ENCODE measurements around the gene SMAD2.
"Not testable (repeated sequence)": the region's sequence is repeated elsewhere in the genome, so short reads cannot be mapped to it uniquely, and the experiment has no call there.

The SMAD2 gene

DNA sequence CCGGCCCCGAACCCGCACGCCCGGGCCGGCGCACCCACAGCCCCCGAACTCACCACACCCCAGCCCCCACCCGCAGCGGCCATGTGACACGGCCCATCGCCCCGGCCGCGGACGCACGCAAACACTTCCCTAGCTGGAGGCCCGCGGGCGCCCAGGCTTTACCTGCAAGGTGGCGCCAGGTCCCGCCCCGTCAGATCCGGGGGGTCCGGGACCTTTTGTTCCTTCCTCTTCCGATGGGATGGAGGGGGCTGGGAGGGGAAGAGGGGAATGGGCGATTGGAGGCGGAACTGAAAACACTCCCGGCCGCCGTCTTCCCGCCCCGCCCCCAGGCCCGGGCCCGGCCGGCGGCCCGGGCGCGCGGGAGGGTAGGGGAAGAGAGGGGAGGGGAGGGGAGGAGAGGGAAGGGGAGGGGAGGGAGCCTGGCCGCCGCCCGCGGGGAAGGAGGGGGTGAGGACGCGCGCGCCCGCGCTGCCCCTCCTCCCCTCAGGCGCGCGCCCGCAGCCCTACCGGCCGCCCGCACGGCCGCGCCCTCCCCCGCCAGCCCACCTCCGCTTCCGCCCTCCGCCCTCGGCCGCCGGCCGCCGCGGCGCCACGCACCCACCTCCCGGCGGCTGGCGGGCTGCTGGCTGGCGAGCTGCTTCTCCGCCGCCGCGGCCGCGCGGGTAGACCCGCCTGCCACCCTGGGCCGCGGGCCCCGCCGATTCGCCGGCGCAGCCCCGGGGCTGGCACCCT is at the start of gene SMAD2:
TSS of gene SMAD2 (minus strand) at position 461 of the 732 bp plus-strand sequence. CDS start 33,903 bp downstream, outside the sequence.
- DNase-seq = peak; percentile 82

DNA sequence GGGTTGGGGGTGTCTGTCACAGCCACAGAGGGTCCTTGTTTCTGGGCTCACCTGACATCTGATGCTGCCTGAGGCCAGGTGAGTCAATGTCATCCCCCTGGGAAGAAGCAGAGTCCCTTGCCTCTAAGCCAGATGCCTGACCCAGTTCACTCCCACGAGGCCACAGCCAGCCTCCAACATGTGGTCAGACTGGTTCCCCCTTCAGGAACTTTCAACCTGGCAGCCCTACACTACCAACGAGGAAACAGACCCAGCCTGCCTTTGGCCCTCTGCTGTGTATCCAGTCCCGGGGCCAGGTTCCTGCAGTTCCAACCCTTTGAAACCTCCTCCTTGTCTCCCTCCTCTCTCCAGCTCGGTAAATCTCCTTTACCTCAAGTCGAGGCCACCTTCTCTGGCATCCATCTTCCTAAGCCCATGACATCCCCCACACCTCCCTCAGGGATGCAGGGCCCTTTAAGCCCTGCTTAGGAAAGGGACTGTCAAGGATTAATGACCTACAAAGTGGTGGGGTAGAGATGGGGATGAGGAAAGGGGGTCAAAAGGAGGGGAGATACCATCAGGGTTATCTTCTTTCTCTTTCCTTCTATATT is 49.2 kb upstream of the SMAD2 start:
- no peak for DNase-seq

DNA sequence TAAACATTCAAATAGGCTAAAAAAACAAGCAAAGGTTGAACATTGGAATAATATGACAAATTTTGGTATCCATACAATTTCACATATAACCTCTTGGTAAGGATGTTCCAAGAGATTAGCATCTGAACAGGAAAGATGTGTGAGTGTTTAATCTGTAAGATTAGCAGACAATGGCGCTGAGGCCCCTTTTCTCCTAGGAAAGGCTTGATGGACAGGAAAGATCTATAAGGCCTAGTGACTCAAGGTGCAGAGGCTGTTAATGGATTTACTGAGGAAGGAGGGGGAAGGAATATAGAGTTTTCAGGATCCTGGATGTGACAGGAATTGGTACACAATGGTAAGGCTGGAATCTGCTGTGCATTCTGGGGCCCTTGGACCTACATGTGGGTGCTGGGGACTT is 48.1 kb upstream of the SMAD2 start:
- DNase-seq = no peak

DNA sequence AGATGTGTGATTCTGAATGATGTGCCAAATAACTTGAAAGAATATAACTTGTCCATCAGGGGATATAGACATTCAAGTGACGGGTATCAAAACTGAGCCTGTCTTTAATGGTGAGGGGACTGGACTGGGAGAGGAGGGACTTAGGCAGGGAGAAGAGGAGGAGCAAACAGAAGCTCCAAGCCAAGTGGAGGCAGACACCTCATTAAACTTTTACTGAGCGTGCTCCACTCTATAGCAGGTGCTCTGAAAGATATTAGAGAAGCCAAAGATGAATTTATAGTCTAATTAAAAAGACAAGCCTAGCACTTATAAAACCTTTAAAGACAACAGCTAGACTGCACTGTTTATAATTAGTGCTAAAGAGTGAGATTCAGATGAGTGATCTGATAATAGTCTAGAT is 47.7 kb upstream of the SMAD2 start:
- DNase-seq = no peak

DNA sequence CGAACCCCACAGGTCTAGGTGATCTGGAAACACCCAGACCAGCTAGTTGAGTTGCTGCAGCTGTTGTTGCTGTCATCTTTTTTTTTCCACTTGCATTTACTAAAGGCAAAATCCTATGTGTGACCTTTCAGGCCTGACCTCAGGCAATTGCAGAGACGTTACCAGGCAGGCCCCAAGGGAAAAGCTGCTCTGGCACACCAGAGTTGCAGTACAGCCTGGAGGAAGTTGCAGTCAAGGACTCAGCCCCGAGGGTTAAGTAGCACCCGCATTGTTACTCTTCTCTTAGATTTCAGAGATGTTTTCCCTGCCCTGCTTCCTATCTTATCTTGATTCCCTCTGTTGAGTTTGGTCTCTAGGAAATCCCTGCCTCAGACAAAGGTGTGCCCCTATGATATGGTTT is 45.2 kb upstream of the SMAD2 start:
- no peak for DNase-seq

DNA sequence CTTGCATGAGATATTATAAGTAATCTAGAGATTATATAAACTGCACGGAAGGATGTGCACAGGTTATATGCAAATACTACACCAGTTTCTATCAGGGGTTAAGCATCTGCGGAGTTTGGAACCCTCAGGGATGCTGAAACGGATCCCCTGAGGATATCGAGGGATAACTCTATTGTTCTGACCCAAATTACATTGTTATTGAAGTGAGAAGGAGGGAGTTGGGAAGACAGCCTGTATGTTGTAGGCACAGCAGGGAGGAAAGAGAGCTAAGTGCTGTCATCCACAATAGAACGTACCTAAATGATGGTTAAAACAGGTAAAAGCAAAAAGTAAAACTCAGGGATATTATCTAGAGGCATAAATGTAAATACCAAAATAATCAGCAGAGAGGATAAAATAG is 44.6 kb upstream of the SMAD2 start:
- no peak for DNase-seq

DNA sequence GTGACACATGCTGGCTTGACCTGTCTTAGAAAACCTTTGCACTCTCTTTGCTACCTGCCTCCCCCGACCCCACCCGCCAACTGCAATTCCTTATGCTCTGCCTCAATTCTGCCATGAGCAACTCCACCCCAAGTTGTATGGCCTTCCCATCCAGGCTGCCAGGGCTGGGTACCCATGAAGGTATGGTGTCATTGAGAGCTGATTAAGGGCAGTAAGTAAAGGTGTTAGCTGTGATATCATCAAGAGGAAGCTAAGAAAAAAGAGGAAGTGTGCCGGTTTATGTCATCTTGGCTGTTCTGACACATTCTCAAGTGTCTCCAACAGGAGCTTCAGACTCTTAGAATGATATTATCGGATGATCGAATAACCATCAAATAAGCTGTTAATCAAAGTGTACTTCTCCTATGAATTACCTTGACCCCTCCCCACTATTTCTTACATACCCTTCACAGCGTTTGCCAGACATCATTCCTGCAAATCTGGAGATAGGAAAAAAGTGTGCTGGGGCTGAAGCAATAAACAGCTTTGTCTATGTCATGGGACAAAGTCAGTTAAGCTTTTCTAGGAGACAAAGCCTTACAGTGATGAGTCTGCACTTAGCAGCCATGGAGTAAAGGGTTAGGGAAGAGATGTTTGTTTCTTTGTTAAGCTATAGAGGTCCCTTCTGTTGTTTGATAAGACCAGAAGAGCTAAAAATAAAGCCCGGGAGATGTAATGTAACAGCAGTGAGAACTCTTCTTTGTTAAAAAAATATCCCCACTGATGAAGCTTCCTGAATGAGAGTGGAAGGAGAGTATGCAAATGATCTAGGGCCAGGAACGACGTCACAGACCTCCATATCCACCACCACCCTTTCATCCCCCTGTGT is 40.4 kb upstream of the SMAD2 start:
- no peak for DNase-seq

DNA sequence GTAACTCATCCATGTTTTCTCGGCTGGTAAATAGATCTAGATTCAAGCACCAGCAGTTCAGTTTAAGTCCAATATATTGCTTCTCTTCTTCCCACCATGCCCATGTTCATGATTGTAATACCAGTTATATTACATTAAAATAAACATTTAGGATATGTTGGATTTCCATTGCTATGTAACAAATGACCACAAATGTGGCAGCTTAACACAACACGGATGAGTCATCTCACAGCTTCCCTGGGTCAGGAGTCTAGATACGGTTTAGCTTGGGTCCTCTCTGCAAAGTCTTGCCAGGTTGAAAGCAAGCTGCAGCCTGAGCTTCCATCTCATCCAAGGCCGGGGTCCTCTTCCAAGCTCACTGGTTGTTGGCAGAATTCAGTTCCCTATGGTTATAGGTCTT is 39.4 kb upstream of the SMAD2 start:
- no peak for DNase-seq

DNA sequence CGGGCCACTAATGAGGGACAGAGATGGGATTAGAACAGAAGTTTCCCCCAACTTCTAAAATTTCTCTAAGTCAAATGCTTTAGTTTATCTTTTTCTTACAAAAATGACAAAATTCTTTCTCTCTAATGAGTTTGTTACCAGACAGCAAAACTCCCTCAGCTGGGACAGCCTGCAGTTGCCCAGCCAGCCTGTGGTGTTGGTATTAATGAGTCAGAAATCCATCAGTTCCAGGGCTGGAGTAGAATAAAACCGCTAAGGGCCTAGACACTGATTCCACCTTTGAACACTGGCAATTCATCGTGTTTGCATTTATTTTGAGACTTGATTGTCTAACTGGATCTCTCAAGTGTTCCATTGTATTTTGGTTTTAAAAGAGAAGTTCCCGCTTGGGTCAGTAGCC is 38.3 kb upstream of the SMAD2 start:
- no peak for DNase-seq

DNA sequence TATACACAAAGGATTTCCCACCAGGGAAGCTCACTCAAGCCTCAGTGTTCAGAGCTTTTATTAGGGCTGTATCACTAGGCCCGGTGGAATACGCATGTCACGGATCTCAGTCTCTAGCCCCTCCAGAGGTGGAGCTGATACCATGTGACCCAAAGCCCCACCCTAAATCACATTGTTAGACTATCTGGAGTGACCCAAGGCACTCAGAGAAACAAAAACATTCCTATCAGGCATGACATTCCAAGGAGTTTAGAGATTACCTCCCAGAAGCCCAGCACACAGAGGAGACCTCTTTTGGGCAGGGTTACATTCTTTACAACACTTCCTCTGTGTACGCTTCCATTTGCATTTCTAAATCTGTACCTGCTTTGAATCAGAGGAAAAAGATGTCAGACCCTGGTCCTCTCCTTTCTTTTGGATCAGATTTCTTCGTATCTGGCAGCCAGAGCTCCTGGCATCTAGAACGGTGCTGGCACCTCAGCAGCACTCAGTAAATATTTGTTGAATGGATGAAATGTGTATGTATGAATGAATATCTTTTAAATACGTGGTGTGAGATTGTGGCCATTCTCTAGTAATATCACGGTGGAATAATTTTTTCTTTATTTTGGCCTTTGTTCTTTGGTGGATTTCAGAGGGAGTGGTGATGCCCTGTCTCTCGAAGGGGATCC is 37.7 kb upstream of the SMAD2 start:
- DNase-seq = no peak

DNA sequence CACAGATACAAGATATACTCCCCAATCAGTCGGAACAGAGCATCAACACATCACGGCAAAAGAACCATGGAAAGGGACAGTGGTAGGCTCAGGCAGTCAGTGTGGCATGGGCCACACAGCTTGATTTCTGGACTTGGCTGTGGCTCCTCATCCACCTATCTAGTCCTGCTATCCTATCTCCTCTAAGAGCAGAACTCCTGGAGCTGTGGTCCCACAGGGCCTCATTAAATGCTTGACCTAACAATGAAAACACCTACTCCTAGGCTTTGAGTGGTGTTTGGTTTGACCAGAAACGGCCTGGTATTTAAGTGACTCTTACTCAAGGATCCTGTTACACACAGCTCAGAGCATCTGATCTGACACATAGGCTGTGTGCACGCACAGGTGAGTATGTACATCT is 33.6 kb upstream of the SMAD2 start:
- no peak for DNase-seq

DNA sequence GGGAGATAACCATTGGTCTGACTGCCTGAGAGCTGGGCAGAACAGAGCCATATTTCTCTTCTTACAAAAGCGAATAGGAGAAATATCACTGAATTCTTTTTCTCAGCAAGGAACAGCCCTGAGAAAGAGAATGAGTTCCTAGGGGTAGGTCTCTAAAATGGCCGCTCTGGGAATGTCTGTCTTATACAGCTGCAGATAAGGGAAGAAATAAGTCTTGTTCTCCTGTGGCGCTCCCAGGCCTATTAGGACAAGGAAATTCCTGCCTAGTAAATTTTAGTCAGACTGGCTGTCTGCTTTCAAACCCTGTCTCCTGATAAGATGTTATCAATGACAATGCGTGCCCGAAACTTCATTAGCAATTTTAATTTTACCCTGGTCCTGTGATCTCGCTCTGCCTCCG is 30.5 kb upstream of the SMAD2 start:
- DNase-seq = not testable (repeated sequence)

DNA sequence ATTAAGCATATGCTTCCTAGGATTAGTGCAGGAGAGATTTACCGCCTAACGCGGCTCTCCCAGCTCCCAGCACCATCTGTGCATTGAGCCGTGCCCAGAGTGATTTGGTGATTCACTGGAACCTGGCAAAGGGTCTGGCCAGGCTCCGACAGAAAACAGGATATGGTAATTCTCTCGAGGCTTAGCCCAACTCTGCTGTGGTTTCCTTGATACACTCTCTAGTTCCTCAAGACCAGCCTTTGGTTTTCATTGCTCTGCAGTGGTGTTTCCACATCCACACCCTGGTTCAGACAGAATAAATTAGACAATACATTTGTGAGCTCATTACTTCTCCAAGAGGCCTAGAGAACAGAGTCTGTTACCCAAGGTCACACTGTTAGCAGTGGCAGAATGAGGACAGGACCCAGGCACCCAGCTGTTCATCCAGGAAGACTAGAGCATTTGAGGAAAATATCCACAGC is 23.0 kb upstream of the SMAD2 start:
- DNase-seq = peak; percentile 34

DNA sequence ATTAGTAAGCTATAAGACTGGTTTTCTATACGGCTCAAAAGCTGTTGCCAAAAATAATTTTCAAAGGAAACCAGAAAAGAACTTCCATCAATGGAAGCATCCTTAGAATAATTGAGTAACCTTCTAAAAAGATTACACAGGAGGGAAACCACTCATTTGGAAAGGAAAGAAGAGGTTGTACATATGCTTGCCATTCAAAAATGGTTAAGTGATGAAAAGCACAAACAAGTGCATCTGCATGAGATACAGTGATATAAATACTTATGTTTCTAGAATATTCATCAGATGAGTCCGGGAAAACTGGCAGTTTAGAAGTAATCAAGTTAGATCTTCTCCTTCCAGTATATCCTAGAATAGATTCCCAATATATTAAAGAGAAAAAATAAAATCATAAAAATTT is 20.1 kb upstream of the SMAD2 start:
- no peak for DNase-seq

DNA sequence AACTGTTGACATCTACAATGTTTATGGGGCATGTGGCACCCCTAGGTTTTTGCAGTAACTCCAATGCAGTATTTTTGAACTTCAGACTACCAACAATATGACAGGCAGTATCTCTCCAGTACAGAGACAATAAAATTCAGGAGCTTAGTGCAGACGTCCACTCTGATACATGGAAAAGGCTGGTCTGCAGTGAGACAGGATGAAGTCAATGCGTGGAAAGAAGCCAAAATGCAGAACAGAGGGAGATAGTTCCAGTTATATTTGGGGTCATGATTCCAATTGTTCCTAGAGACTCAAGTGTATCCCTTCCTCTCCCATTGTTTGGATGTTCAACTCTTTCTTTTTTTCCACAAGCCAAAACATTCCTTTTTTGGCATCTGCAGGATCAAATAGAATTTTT is 18.7 kb upstream of the SMAD2 start:
- DNase-seq = no peak

DNA sequence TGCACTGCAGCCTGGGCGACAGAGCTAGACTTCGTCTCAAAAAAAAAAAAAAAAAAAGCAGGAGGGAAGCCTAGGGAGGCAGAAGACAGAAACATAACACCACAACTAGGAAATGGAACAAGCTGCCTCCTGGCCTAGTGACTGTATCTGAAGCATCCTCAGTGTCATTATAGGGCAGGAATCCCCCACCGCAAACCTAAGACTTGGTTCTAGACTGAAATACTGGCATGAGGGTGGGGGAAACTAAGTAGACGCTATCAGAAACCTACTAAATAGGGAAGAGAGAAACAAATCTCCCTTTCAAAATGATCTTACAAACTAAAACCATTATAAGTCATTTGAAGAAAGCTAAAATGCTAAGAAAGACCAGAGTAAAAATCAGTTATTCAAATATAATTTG is 16.4 kb upstream of the SMAD2 start:
- DNase-seq = no peak

DNA sequence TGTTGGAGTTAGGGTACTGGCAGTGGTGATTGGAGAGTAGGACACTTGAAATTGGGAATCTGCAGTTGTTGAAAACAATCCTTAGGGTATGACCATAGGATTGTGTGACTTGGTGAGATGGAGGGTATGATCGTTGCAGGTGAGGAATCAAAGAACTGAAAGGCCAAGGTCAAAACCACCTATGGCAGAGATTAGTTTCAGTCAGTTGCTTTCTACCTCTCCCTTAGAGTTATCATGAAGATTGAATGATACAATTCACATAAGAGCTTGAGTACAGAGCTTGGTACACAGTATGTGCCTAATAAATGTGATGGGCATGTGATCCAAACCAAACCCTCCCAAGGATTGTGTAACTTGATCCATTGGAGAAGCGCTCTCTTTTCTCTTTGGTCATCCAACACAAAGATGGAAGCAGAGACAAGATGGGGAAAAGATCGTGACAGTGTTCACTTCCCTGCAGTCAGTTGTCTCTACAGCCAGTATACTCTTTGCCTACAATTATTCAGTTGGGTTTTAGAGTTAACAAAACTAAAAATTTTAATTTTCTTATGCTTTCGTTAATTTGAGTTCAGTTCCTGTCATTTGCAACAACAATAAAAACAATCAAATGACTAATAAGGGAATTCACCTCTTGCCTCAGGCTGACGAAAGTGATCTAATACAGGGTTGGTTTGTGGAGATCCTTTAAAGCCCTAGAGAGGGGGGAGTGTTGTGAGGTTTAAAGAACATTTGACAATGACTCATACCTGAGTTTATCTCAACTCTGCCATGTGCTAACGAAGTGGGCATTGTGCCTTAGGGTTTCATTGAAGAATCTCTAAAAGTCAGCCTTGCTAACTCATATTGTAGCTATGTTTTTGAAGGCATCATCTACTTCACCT is 14.8 kb upstream of the SMAD2 start:
- no peak for DNase-seq

DNA sequence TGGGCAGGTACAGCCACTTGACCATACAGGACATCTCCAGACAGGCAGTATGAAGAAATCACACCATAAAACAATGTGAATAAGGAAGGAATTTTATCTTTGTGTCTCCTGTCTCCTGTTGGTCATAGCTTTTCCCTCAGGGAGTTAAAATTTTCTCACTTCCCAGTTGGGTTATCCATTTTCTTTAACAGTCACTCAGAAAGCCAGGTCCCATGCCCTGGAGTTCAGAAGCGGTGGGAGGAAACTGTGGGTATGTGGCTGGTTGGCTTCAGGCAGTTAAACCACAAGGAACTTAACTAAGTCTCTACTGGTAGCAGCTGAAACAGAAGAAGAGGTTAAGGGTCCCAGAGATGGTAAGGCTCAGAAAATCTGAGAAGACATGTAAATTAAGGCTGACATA is 6.5 kb upstream of the SMAD2 start:
- no peak for DNase-seq

DNA sequence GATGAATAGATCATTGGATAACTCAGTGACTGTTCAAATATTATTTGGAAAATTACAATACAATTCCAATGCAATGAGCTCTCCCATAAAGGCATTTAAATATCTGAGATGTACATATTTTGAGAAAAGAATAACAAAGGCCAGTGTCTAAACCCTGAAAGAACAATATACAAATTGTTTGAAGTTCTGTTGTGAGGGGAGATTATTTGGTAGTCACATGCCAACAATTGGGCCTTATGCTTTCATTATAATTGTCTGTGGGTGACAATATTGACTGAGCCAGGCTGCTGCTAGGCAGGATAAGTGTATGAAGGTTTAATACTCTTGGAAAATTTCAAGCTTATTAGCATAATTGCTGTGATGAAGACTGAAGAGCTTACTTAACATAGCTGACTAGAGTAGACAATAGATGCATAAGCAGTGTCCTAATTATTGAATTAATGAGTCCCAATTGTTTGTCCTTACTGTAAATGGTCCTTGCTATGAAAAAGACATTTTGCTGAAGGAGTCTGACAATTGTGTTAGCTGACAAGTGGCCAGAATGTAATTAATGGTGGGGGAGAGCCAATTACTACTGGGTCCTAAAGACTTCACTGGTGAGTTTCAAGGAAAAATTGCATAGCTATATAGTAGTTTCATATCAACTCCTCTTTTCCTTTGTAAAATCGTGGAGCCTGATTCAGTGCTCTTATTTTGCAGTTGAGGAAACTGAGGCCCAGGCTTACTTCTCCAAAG is 5.0 kb upstream of the SMAD2 start:
- no peak for DNase-seq

DNA sequence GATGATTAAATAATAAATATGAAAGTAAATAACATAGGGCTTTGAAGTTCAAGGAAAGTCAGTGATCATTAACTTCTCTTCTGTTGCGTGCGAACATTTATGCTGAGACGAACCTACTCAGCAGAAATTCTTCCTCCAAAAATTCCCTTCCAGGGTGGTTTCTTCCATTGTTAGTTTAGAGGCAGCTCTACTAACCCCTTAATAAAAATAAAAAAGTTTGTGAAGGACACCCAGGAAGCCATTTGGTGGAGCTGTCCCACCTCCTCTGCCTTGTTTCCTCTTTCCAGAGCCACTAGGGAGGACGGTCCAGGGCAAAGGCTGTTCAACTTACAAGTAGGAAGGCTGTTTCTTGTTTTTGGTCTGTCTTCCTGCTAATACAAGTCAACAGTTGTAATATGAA is 2.1 kb upstream of the SMAD2 start:
- no peak for DNase-seq

DNA sequence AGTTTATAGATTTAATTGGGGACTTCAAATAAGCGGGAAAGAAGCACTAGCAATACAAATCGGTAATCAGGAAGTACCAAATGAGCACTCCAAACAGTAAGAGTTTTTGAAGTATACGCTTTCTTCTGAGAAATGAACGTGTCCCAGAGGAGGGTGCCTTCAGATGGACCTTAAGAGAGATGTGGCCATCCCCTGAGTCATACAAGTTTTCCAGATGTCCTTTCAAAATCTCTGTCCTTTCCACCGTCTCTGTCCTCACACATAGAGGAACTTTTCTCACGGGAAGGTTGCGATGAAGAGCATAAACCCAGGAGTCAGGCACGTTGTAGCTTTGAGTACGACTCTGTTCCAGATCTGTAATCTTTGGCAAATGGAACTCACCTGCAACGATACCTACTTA is 1.7 kb upstream of the SMAD2 start:
- no peak for DNase-seq

DNA sequence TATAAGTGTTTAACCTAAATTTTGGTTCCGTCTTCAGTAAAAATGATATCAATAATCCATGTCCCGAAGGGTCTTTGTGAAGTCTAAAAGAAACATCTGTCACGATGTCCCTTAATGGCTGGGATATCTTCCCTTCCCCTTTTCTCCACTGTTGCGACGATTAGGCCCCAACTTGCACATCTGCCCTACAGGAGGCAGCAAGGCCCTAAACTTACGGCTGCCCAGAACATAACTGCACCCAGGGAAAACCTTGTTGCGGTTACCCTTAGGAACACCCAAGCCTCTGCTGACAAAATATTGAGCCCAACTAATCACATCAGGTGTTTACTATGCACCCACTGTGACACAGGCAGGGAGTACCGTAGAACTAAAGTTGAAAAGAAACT is 1.3 kb upstream of the SMAD2 start:
- DNase-seq = no peak
